DND-41 (cell line): ENCODE results near the gene NXPE1.

Experiments used
- ATAC-seq: fragments of 200-7000 bp; cut with Tn5 transposase; 3 replicates; pipeline ENCODE4 v1.9.1; 2021; ENCODE audit warnings: low read depth; ENCODE audit not compliant: insufficient read depth
- DNase-seq: peaks from one replicate; pipeline ENCODE4 v3.0.0-alpha.2; 2020
- H2AFZ ChIP-seq: 2 replicates; pipeline ENCODE4 v1.6.0; 2012; ENCODE audit warnings: low read depth, low read length
- H3K27ac ChIP-seq: 2 replicates; pipeline ENCODE4 v1.5.1; 2012; ENCODE audit warnings: low read length, inconsistent platforms
- H3K27me3 ChIP-seq: fragments of 200-600 bp; sonication (generic); 2 replicates; pipeline ENCODE4 v1.6.0; 2012; ENCODE audit warnings: low read length, mild to moderate bottlenecking, inconsistent platforms; ENCODE audit not compliant: insufficient read depth, poor library complexity
- H3K36me3 ChIP-seq: 2 replicates; pipeline ENCODE4 v1.5.1; 2012; ENCODE audit warnings: low read length, inconsistent platforms; ENCODE audit not compliant: insufficient read depth
- H3K4me1 ChIP-seq: 2 replicates; pipeline ENCODE4 v1.5.1; 2012; ENCODE audit warnings: mild to moderate bottlenecking, low read length; ENCODE audit not compliant: insufficient read depth
- H3K4me2 ChIP-seq: 2 replicates; pipeline ENCODE4 v1.6.0; 2012; ENCODE audit warnings: mild to moderate bottlenecking, moderate library complexity, low read length, inconsistent platforms; ENCODE audit not compliant: insufficient read depth
- H3K4me3 ChIP-seq, 2 experiments: fragments of 200-600 bp in 1 of 2; shearing (Covaris generic) in 1 of 2; 2 replicates each; pipeline ENCODE4 v1.5.1; 2012 to 2016; ENCODE audit warnings: inconsistent platforms in 2 of 2, low read length in 2 of 2, mild to moderate bottlenecking in 2 of 2, low read depth in 1 of 2, moderate library complexity in 1 of 2
- H3K79me2 ChIP-seq: 2 replicates; pipeline ENCODE4 v1.6.0; 2012; ENCODE audit warnings: low read length, inconsistent platforms; ENCODE audit not compliant: insufficient read depth
- H3K9ac ChIP-seq: 2 replicates; pipeline ENCODE4 v1.6.0; 2012; ENCODE audit warnings: low read depth, mild to moderate bottlenecking, inconsistent platforms, low read length, moderate library complexity
- H3K9me3 ChIP-seq: 2 replicates; pipeline ENCODE4 v1.5.1; 2012; ENCODE audit warnings: low read length, moderate library complexity, mild to moderate bottlenecking, inconsistent platforms; ENCODE audit not compliant: insufficient read depth, severe bottlenecking
- H4K20me1 ChIP-seq: 2 replicates; pipeline ENCODE4 v1.6.0; 2012; ENCODE audit warnings: low read length; ENCODE audit not compliant: insufficient read depth
- EZH2 ChIP-seq: IDR thresholded peaks from 3 replicates; pipeline ENCODE4 v1.6.1; 2012; ENCODE audit warnings: borderline replicate concordance, low read depth, mild to moderate bottlenecking, moderate library complexity, low read length, inconsistent platforms; ENCODE audit not compliant: severe bottlenecking
- TF ChIP-seq, protein P1 (sequence below): IDR thresholded peaks from 2 replicates; pipeline ENCODE4 v1.5.1; 2012; ENCODE audit warnings: borderline replicate concordance, low read length, moderate library complexity, mild to moderate bottlenecking; ENCODE audit not compliant: poor library complexity, severe bottlenecking; ENCODE audit errors: extremely low read depth

Gene NXPE1

DNA sequence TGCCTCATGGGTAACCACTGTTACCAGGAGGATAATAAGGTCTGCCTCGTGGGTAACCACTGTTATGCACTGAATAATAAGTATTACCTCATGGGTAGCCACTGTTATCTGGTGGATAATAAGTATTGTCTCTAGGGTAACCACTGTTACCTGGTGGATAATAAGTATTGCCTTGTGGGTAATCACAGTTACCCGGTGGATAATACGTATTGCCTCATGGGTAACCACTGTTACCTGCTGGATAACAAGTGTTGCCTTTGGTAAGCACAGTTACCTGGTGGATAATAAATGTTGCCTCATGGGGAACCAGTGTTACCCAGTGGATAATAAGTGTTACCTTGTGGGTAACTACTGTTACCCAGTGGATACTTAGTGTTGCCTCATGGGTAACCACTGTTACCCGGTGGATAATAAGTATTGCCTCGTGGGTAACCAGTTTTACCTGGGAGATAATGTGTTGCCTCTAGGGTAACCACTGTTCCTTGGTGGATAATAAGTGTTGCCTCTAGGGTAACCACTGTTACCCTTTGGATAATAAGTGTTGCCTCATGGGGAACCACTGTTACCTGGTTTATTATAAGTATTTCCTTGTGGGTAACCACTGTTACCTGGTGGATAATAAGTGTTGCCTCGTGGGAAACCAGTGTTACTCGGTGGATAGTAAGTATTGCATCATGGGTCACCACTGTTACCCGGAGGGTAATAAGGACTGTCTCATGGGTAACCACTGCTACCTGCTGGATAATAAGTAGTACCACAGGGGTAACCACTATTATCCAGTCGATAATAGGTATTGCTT, 46.5 kb upstream of the NXPE1 start:
- no peak for TF ChIP-seq EZH2
- TF ChIP-seq, protein P1, sequence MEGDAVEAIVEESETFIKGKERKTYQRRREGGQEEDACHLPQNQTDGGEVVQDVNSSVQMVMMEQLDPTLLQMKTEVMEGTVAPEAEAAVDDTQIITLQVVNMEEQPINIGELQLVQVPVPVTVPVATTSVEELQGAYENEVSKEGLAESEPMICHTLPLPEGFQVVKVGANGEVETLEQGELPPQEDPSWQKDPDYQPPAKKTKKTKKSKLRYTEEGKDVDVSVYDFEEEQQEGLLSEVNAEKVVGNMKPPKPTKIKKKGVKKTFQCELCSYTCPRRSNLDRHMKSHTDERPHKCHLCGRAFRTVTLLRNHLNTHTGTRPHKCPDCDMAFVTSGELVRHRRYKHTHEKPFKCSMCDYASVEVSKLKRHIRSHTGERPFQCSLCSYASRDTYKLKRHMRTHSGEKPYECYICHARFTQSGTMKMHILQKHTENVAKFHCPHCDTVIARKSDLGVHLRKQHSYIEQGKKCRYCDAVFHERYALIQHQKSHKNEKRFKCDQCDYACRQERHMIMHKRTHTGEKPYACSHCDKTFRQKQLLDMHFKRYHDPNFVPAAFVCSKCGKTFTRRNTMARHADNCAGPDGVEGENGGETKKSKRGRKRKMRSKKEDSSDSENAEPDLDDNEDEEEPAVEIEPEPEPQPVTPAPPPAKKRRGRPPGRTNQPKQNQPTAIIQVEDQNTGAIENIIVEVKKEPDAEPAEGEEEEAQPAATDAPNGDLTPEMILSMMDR: no peak
- Histone ChIP-seq H2AFZ (no peak overlapping the region), H3K79me2 (no peaks in the 10 kb centered on the region), H3K36me3 (no peaks in the 10 kb centered on the region), H3K9me3 (peaks cover 35% of the 10 kb centered on the region), H3K4me1 (no peaks in the 10 kb centered on the region), H4K20me1 (no peaks in the 10 kb centered on the region), H3K27me3 (no peaks in the 10 kb centered on the region), H3K27ac (no peak overlapping the region), H3K4me2 (no peak overlapping the region), H3K4me3 (no peak overlapping the region), H3K9ac (no peak overlapping the region)
- no peak for DNase-seq
- no peak for ATAC-seq

DNA sequence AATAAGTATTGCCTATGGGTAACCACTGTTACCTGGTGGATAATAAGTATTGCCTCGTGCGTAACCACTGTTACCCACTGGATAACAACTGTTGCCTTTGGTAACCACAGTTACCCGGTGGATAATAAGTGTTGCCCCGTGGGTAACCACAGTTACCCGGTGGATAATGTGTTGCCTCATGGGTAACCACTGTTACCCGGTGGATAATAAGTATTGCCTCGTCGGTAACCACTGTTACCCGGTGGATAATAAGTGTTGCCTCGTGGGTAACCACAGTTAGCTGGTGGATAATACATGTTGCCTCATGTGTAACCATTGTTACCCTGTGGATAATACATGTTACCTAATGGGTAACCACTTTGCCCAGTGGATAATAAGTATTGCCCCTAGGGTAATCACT, 45.7 kb upstream of the NXPE1 start:
- DNase-seq: no peak
- H3K9ac ChIP-seq: no peak overlapping the region
- H3K27ac ChIP-seq: no peak overlapping the region
- peaks cover 29% of the 10 kb centered on the region for H3K9me3 ChIP-seq
- H3K36me3 ChIP-seq: no peaks in the 10 kb centered on the region
- no peak overlapping the region for H3K4me2 ChIP-seq
- H4K20me1 ChIP-seq: no peaks in the 10 kb centered on the region
- no peaks in the 10 kb centered on the region for H3K79me2 ChIP-seq
- no peak overlapping the region for H3K4me3 ChIP-seq
- no peaks in the 10 kb centered on the region for H3K27me3 ChIP-seq
- no peak for ATAC-seq
- TF ChIP-seq, protein P1: no peak
- TF ChIP-seq EZH2: no peak
- no peaks in the 10 kb centered on the region for H3K4me1 ChIP-seq
- no peak overlapping the region for H2AFZ ChIP-seq

DNA sequence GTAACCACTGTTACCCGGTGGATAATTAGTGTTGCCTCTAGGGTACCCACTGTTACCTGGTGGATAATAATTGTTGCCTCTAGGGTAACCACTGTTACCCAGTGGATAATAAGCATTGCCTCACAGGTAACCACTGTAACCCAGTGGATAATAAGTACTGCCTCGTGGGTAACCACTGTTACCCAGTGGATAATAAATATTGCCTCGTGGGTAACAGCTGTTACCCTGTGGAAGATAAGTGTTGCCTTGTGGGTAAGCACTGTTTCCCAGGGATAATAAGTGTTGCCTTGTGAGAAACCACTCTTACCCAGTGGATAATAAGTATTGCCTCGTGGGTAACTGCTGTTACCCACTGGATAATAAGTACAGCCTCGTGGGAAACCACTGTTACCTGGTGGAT, 45.2 kb upstream of the NXPE1 start:
- TF ChIP-seq EZH2: no peak
- TF ChIP-seq, protein P1: no peak
- no peak overlapping the region for H3K4me2 ChIP-seq
- H3K4me1 ChIP-seq: no peaks in the 10 kb centered on the region
- ATAC-seq (no peak), DNase-seq (no peak)
- H3K79me2 ChIP-seq: no peaks in the 10 kb centered on the region
- peaks cover 24% of the 10 kb centered on the region for H3K9me3 ChIP-seq
- H2AFZ ChIP-seq: no peak overlapping the region
- no peaks in the 10 kb centered on the region for H3K27me3 ChIP-seq
- H4K20me1 ChIP-seq: no peaks in the 10 kb centered on the region
- no peak overlapping the region for H3K27ac ChIP-seq
- H3K4me3 ChIP-seq: no peak overlapping the region
- no peaks in the 10 kb centered on the region for H3K36me3 ChIP-seq
- no peak overlapping the region for H3K9ac ChIP-seq
